Measurements from ENCODE around the gene ZFHX2.

DNA sequence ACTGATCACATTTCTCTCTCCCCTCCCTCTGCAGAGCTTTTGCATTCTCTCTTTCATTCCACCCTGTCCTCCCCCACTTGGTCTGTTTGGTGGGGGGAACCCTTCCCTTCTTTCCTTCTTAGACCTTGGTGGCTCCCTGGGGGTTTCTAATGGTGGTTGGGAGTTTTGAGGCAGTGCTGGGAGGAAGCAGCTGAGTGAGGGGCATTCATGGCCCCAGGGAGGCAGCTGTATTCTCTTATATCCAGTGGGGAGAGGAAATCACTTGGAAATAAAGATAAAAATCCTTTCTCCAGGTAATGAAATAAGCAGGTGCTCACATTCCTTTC lies 68.8 kb downstream of the ZFHX2 start:
- TF ChIP-seq POLR2A (IDR thresholded peaks at IDR 0.05; ENCODE audit: low read depth, low read length): no peak
- TF ChIP-seq, protein P1, sequence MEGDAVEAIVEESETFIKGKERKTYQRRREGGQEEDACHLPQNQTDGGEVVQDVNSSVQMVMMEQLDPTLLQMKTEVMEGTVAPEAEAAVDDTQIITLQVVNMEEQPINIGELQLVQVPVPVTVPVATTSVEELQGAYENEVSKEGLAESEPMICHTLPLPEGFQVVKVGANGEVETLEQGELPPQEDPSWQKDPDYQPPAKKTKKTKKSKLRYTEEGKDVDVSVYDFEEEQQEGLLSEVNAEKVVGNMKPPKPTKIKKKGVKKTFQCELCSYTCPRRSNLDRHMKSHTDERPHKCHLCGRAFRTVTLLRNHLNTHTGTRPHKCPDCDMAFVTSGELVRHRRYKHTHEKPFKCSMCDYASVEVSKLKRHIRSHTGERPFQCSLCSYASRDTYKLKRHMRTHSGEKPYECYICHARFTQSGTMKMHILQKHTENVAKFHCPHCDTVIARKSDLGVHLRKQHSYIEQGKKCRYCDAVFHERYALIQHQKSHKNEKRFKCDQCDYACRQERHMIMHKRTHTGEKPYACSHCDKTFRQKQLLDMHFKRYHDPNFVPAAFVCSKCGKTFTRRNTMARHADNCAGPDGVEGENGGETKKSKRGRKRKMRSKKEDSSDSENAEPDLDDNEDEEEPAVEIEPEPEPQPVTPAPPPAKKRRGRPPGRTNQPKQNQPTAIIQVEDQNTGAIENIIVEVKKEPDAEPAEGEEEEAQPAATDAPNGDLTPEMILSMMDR (conservative IDR thresholded peaks at IDR 0.05; ENCODE audit: low read depth, low read length): no peak
